Measurements from ENCODE around the gene IFIT1.

DNA sequence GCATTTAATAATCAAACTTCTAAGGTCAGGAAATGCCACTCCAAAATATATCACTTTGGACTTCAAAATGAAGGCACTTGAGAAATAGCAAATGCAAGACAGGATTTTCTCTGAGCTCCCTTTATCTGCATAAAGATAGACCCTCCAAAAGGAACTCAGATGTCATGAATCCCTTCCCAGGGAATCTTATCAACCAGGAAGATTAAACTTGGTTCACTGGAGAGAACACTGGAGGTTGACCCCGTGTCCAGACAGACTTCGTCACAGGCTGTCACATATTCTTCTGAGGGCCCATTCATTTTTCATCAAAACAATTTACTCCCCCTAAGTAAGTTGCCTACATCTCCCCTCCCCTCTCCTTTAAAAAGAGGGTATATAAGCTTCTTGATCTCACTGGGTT lies 43.4 kb upstream of the IFIT1 start:
- TF ChIP-seq POLR2A (conservative IDR thresholded peaks at IDR 0.05) (no peak), SETDB1 (IDR thresholded peaks at IDR 0.05; ENCODE audit: low read length) (no peak)
- TF ChIP-seq, protein P1, sequence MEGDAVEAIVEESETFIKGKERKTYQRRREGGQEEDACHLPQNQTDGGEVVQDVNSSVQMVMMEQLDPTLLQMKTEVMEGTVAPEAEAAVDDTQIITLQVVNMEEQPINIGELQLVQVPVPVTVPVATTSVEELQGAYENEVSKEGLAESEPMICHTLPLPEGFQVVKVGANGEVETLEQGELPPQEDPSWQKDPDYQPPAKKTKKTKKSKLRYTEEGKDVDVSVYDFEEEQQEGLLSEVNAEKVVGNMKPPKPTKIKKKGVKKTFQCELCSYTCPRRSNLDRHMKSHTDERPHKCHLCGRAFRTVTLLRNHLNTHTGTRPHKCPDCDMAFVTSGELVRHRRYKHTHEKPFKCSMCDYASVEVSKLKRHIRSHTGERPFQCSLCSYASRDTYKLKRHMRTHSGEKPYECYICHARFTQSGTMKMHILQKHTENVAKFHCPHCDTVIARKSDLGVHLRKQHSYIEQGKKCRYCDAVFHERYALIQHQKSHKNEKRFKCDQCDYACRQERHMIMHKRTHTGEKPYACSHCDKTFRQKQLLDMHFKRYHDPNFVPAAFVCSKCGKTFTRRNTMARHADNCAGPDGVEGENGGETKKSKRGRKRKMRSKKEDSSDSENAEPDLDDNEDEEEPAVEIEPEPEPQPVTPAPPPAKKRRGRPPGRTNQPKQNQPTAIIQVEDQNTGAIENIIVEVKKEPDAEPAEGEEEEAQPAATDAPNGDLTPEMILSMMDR (IDR thresholded peaks at IDR 0.05 in 2 of 3, conservative IDR thresholded peaks at IDR 0.05 in 1 of 3; ENCODE audit: insufficient read depth in 2 of 3, low read depth in 1 of 3, low read length in 3 of 3) = no peak
- TF ChIP-seq, protein P2, sequence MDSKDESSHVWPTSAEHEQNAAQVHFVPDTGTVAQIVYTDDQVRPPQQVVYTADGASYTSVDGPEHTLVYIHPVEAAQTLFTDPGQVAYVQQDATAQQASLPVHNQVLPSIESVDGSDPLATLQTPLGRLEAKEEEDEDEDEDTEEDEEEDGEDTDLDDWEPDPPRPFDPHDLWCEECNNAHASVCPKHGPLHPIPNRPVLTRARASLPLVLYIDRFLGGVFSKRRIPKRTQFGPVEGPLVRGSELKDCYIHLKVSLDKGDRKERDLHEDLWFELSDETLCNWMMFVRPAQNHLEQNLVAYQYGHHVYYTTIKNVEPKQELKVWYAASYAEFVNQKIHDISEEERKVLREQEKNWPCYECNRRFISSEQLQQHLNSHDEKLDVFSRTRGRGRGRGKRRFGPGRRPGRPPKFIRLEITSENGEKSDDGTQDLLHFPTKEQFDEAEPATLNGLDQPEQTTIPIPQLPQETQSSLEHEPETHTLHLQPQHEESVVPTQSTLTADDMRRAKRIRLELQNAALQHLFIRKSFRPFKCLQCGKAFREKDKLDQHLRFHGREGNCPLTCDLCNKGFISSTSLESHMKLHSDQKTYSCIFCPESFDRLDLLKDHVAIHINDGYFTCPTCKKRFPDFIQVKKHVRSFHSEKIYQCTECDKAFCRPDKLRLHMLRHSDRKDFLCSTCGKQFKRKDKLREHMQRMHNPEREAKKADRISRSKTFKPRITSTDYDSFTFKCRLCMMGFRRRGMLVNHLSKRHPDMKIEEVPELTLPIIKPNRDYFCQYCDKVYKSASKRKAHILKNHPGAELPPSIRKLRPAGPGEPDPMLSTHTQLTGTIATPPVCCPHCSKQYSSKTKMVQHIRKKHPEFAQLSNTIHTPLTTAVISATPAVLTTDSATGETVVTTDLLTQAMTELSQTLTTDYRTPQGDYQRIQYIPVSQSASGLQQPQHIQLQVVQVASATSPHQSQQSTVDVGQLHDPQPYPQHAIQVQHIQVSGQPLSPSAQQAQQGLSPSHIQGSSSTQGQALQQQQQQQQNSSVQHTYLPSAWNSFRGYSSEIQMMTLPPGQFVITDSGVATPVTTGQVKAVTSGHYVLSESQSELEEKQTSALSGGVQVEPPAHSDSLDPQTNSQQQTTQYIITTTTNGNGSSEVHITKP (IDR thresholded peaks at IDR 0.05; ENCODE audit: partially characterized antibody) = no peak
